Activated T-cell treated with anti-CD3 and anti-CD28 coated beads for 24 hours (primary cell): ENCODE measurements around the gene CCL16.
A peak's percentile ranks its signal among the peaks of the same experiment; 100 is the strongest.
"Not testable (repeated sequence)": the region's sequence is repeated elsewhere in the genome, so short reads cannot be mapped to it uniquely, and the experiment has no call there.

ENCODE experiments used
- DNase-seq: peaks from one replicate; pipeline ENCODE4 v3.0.0-alpha.2; 2020; ENCODE audit warnings: low read depth

Gene CCL16

DNA sequence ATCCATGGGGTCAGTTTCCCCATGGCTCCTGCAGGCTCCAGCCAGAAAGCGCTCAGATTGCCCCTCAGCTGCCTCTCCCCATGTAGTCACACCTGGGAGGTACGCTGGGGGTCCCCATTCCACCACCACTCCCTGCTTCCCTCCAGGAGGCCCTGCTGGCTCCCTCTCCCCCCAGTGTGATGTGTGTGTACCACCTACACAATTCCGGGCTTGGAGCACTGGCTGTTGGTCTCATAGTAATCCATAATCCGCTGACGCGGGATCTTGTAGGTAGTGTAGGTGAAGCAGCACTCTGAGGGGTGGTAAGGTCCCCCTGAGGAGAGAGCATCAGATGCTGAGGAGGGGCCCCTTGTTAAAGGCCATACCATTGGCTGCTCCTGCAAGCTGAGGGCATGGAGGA, 2.8 kb upstream of the CCL16 start:
- no peak for DNase-seq

DNA sequence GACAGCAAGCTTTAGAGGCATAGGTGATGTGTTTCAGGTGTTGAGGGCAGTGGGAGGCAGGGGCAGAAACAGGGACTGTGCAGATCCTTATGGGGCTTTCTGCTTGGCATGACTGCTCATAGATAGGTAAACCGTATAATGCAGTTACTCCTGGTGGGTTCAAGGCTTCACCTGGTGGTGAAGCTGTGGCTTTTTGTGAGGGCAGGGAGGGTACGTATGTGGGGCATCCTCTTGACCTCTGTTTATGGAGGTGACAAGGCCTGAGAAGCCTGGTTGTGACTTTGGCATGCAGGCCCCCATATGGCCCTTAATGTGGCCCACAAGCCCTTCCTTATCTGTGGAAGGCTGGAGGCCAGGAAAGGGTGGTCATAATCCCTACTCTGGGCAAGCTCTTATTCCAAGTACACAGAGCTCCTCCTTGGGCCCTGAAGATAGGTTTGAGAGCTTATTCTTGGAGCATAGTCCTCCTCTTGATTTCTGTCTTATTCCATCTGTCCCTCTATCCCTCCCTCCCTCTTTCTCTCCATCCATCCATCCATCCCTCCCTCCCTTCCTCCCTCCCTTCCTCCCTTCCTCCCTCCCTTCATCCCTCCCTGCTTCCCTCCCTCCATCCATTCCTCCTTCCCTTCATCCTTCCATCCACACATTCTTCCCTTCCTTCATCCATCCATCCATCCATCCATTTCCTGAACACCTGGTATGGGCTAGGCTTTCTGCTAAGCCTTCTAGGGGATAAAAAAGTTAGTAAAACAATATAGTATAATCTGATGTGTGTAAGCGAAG, 1.3 kb upstream of the CCL16 start:
- DNase-seq, result no peak

DNA sequence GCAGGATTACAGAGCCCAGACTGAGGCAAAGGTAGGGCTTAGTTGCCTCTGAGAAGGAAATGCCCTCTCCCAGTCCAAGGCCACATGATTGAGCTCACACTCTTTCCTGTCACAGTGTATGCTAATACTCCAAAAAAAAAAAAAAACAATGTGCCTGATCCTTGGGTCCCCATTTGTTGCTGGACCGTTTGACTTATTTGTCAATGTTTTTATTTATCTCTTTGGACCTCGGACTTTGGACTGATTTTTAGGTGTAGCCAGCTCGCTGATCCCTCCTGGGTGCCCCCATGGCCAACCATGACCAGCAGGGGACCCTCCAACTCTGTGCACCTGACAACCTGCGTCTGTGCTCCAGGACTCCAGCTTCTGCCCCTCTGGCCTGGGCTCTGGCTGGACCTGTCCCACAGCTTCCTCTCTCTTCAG, 622 bp upstream of the CCL16 start:
- DNase-seq, result no peak

DNA sequence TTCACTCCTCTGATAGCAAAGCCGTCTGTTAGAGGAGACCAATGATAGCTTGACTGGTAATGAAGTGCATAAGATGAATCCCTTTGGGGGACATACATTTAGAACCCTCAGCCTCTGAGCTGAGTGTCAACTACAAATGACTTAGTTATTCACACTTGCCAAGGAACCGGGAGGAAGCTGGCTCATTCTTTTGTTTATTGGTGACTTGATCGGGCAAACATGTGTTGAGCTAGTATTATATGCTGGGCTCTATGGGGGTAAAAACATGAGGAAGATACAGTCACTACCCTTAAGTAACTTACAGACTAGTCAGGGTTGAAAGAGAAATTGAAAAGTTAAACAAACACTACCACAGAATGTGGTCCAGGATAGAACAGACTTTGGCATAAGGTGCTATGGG, 3.0 kb downstream of the CCL16 start:
- no peak for DNase-seq

DNA sequence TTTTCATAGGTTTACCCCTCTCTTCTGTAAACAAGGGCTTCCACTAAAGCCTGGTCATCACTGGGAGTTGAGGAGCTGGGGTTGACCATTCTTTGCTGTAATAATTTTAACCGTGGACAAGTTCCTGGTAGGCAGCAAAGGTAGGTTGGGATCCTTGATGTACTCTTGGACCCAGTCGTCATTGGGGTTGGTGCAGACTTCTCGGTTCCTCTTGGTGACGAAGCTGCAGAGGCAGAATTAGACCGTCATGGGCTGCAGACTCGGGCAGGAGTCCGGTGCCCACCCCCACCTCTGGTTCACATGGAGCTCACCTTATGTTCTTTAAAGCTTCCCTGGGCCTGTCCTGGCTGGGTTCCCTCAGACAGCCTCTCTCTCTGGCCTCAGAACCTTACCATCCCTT, 3.8 kb downstream of the CCL16 start:
- DNase-seq, result no peak

DNA sequence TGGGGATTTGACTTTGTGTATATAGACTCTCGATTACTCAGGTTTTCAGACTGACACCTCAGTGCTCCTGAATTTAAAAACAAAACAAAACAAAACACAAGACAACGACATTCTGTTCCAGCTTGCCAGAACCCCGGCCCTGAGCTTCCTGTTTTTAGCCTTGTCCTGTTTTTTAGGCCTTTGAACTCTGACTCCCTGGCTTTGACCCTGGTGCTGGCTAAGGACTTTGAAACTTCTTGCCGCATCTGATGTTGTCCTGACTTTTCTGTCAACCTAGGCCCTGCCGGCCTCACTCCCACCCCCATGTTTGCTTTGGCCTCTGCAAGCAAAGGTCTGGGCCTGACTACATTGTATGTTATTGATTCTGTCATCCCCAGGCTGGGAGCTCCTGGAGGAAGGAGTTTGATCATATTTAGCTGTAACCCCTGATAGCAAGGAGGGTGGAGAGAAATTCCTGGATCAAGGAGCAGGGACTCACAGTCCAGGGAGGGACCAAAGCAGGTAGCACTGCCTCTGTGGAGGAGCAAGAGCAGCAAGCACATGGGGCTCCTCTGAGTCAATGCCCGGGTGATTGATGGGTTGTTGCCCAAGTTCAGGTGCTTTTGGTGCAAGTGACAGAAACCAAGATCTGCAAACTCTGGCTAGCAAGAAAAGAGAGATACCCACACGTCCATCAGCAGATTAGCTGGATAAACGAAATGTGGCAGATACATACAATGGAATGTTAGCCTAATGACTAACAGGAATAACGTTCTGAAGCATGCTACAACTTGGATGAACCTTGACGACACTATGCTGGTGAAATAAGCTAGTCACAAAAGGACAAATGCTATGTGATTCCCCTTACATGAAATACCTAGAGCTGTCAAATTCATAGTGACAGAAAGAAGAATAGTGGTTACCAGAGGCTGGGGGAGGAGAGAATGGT, 7.7 kb downstream of the CCL16 start:
- no peak for DNase-seq

DNA sequence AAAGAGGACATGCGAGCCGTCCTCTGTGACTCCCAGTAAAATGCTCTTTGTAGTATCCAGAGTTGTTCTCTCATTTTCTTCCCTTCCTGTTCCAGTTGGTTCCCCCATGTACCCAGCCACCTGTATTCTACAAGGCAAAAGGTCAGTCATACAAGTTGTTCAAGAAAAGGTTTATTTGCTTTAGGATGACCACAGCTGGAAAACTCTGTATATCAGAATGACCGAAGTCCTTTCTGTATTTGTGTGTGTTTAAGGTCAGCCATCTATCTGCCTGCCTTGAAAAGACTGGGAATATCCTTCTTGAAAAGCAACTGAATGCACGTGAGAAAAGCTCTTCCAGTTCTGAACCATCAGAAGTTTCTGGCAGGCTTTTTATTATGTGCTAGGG, 8.4 kb downstream of the CCL16 start:
- DNase-seq, result no peak

DNA sequence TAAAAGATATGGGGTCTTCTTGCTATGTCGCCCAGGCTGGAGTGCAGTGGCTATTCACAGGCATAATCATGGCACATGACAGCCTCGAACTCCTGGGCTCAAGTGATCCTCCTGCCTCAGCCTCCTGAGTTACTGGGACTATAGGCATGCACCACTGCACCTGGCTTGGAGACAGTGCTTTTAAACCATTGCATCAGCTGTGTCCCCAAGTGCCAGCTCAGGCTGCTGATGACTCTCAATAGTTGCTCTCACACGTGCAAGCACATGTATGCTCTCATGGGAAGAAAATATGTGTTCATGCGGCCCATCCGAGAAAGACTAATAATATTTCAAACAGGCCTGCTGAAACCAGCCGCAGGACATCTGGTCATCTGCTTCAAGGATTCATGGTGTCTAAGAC, 8.8 kb downstream of the CCL16 start:
- no peak for DNase-seq

DNA sequence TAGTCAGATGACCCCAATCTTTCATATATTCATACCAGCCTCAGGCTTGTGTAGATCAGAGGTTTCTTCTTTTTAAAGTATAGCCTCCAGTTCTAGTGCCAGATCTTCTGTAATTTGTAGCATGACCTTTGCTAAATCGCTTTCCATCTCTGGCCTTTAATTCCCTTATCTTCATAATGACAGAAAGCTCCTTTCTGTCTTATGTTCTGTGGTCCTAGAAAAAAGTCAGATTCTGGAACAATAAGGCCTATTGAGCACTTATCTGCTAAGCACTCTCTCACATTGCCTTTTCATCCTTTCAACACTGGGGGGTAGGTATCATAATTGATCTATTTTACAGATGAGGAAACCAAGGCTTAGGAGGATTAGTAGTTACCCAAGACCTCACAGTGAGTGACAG, 9.2 kb downstream of the CCL16 start:
- no peak for DNase-seq

DNA sequence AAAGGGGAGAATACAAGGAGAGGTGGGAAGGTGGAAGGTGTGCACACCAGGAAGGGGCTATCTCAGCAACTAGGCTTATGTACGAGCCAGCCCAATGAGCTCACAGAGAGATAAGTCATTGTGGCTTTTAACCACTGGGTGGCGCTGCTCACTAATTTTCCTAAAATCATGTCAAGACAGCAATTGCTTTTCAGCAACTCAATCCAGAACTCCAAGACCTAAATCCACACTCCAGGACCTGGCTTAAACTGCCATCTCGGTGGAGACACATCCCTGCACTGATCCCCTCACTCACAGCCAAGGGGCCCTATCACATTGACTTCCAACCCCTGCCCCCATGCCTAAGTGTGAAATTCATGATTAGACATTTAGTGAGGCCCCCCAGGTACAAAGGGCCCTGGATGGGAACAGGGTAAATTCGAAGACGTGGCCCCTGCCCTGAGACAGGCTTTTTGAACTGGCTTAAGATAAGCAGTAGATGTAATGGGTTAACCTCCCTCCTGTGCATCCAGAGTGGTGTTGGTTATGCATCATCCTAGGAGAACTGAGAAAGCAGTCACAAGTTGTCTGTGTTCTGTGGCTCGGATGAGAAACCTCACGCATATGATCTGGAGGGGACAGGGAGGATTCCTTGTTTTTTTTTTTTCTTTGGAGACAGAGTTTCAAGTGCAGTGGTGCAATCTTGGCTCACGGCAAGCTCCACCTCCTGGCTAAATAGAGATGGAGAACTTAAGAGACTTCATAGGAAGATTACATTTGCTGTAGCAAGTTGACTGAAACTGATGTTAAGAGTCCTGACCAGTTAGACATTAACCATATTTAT, 11.5 kb downstream of the CCL16 start:
- peak; percentile 60 for DNase-seq

DNA sequence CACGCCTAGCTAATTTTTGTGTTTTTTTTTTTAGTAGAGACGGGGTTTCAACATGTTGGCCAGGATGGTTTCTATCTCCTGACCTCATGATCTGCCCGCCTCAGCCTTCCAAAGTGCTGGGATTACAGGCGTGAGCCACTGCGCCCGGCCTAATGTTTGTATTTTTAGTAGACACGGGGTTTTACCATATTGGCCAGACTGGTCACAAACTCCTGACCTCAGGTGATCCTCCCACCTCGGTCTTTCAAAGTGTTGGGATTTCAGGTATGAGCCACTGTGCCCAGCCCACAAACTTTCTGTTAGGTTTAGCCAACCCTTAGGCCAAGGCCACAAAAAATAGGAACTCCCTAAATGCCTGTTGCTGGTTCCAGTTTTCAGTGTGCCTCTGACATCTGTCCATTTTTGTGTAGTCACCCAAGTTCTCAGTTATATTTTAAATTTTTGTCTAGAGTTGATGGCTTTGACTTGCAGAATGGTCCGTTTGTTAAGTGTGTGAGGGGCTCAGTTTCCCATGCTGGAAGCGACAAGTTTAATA, 12.7 kb downstream of the CCL16 start:
- DNase-seq, result no peak

DNA sequence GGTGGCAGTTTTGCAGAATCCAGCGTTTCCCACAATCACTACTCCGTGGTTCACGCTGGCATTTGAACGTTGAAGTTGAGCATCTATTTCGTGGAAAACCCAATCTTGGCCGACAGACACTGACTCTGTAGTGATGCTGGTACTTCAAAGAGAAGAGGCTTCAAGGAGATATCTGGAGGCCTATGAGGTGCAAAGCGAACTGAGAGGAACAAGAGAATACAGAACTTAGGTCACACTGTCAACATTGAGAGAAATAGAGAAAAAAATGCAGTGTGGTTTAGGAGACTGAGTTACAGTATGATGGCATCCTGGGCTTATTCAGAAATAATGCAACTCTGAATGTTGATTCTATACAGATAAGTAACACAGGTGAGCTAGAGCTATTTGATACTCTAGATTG, 16.0 kb downstream of the CCL16 start:
- no peak for DNase-seq

DNA sequence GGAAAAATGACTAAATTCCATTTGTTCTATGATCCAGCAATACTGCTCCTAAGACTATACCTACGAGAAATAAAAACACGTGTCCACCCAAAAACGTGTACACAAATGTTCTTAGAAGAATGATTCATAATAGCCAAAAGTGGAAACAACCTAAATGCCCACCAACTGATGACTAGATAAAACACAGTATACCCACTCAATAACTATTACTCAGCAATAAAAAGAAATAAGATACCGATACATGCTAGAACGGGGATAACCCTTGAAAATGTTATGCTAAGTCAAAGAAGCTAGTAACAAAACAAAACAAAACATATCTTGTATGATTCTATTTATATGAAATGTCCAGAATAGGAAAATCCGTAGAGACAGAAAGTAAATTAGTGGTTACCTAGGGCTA, 17.6 kb downstream of the CCL16 start:
- no peak for DNase-seq

DNA sequence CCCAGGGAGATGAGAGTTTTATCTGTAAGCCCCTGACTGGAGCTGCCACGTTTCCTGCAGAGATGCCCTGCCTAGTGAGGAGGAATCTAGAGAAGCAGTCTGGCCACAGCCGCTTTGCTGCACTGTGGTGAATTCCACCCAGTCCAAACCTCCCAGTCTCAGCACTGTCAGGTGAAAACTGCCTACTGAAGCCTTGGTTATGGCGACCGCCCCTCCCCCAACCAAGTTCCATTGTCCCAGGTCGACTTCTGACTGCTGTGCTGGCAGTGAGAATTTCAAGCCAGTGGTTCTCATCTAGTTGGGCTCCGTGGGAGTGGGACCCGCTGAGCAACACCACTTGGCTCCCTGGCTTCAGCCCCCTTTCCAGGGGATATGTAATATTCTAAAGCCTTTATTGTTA, 27.6 kb downstream of the CCL16 start:
- DNase-seq, result no peak

DNA sequence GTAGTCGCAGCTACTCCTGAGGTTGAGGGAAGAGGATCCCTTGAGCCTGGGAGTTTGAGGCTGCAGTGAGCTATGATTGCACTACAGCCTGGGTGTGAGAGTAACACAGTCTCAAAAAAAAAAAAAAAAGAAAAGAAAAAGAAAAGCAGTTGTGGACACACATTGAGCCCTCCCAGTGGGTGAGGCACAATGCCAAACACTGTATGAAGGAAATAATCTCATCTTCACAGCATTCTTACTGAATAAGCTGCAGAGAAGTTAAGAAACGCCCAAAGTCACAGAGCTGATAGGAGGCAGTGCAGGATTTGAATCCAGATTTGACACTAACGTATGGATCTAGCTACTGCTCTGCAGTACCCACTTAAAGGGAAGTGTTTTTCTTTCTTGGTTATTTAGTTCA, 31.9 kb downstream of the CCL16 start:
- no peak for DNase-seq

DNA sequence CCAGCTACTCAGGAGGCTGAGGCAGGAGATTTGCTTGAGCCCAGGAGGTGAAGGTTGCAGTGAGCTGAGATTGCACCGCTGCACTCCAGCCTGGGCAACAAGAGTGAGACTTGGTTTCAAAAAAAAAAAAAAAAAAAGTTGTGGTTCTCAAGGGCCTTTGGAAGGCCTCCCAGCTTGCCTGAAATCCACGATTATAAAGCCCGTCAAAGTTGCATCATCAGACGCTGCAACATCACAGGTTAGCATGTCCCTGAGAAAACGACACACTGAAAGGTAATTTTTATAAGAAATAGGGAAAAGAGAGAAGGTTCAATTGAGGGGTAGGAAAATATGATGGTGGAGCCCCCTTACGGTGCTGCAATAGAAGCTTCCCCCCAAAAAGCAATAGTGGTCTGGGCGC, 33.2 kb downstream of the CCL16 start:
- no peak for DNase-seq

DNA sequence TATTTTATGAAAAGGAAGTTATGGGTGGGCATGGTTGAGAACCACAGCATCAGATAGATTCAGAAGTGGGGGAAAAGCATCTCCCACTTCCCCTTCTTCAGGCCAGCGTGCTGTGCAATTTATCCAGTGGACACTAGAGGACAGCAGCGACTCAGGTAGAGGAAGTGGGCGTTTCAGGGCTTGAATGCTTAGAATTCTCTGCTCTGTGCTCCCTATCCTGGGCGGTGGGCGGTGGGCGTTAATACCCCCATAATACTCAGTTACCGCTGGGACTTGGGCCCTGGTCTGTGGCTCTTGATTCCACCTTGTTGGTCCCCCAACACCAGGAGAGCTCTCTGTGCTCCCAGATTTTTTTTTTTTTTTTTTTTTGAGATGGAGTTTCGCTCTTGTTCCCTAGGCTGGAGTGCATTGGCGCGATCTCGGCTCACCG, 34.1 kb downstream of the CCL16 start:
- DNase-seq, result peak; percentile 7

DNA sequence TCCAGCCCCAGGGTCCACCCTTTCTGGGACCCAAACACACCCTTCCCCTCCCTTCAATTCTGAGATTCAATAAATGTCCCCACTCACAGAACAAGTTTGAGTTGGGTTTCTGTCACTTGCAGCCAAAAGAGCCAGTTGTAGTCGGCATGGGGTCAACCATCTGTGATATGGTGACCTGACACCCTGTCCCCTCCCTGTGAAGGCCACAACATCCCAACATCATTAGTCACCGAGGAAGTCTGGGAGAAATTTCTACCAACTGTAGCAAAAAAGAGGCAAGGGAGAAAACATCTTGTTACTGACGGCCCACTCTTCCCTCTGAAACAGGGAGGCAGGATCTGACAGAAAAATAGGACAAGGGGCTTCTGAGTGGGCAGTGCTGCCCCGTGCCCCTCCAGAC, 37.1 kb downstream of the CCL16 start:
- no peak for DNase-seq

DNA sequence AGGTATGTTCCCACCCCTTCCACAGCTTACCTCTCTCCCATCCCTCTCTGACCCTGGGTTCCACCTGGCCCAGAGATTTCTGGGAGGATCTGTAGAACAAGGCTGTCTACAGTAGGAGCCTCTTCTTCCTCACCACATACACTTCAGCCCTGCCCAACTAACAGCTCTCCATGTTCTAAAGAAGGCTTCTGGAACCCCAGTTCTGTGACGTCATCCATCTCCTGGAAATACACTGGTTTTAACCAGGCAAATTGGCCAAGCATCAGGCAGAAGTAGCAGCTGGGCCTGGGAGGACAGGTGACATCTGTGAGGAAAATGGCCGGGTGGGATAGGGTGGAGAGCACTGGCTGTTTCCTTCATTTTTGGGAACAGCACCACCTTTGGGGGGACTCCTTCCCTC, 37.8 kb downstream of the CCL16 start, which contains the start of gene LYZL6:
LYZL6 (minus strand) TSS at position 177 of the 400 bp plus-strand sequence. CDS start 4,357 bp downstream, outside the sequence.
- DNase-seq, result no peak

DNA sequence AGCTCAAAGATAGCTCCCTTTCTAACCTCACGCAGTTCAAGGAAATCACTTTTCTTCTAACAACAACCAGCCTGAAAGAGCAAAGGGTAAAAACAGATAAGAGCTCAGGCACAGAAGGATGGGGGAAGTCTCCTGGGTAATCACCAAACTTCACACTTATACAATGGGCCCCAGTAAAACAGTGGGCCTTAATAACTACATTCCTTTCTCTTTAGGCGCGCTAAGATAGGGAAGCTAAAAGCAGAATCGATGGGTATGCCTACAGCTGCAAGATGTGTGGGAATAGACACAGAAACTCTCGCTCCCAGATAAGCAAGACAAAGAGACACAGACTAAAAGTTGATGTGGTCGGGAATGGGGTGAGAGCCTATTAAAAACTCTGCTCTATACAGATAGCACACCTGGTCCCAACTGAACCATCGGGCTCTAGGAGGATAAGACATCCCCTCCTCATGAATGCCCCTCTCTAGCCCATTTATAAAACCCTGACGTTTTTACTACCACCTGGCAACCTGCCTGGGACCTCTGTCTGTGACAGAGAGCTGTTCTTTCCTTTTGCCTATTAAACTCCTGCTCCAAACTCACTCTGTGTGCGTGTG, 38.6 kb downstream of the CCL16 start:
- DNase-seq, result no peak

DNA sequence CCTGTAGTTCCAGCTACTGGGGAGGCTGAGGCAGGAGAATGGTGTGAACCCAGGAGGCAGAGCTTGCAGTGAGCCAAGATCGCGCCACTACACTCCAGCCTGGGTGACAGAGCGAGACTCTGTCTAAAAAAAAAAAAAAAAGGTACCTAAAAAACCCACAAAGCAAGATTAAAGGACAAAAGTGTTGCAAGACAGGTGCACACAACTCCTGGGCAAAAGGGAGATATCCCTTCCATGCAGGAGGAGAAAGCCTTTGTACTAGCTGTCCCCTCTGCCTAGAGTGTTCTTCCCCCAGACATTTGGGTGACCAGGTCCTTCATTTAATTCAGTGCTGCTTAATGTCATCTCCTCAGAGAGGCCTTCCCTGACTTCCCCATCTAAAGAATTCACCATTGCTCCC, 42.8 kb downstream of the CCL16 start:
- DNase-seq, result not testable (repeated sequence)

DNA sequence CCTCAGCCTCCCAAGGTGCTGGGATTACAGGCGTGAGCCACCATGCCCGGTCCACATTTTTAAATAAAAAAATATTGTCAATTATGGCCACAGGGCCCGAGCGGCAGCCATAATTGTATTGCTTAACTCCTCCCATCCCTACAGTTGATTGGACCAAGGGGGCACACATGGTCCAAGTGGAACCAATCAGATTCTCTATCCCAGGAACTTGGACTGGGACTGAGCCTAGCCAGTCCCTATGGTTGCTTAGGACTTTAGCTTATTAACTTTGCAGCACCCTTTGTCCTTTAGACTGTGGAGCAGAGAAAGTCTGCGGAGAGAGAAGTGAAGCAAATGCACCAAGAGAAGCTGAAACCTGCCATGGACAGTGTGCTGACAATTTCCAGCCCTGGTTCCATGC, 45.2 kb downstream of the CCL16 start:
- DNase-seq, result no peak
